K562 (cell line): Measurements from ENCODE around the gene RRM2. TPM values are rescaled to one million over a fixed set of nuclear protein-coding genes. Genes with fewer than 3 reads are reported as not detected.
A peak's percentile ranks its signal among the peaks of the same experiment; 100 is the strongest.

Experiments used
- ATAC-seq: fragments of 200-7000 bp; cut with Tn5 transposase; 3 replicates; pipeline ENCODE4 v1.9.1; 2020; ENCODE audit warnings: moderate library complexity
- BruUV-seq: library from RNA; stranded (reverse); fragments of 400-500 nt; replicated peaks from 2 replicates; lab custom pipeline; 2021; lab: Mats Ljungman, UMichigan
- CTCF ChIA-PET: fragments of 300-600 bp; formaldehyde crosslinking; extraction: SDS; loops from one replicate; lab custom pipeline; 2021; ENCODE audit warnings: low intra/inter-chr PET ratio; lab: Yijun Ruan, JAX
- POLR2A ChIA-PET: fragments of 300-600, 350-650 bp; sonication (Branson Sonifier 250); formaldehyde crosslinking; extraction: SDS; loops from one replicate; lab custom pipeline; 2021; ENCODE audit warnings: antibody characterized with exemption, inconsistent platforms; lab: Yijun Ruan, JAX
- DNase-seq, 4 experiments: peaks; one replicate each; pipeline versions ENCODE4 v3.0.0 to v3.0.0-alpha.2; 2011 to 2018; ENCODE audit warnings: low spot score in 3 of 4, mixed read lengths in 3 of 4; ENCODE audit errors: extremely low read depth in 1 of 4
- FAIRE-seq: peaks from 2 replicates; lab custom pipeline; 2011; peaks lifted over from hg19 to GRCh38; lab: Jason Lieb, UNC
- H2AFZ ChIP-seq: 2 replicates; pipeline ENCODE4 v1.6.0; 2011; ENCODE audit warnings: low read depth, low read length, control low read depth, inconsistent platforms
- H3K27ac ChIP-seq: fragments of 200-600 bp; 3 replicates; pipeline ENCODE4 v1.8.0; 2011; ENCODE audit warnings: low read depth, mild to moderate bottlenecking, control low read depth, inconsistent platforms, low read length, moderate library complexity, mixed read lengths; ENCODE audit errors: extremely low read depth
- H3K27me3 ChIP-seq, 2 experiments: fragments of 300-600 bp in 1 of 2; 2 replicates in 1 of 2; 3 replicates in 1 of 2; pipeline versions ENCODE4 v1.6.0 to v1.8.0; 2011; ENCODE audit warnings: inconsistent platforms in 2 of 2, low read length in 2 of 2, mild to moderate bottlenecking in 1 of 2, mixed read lengths in 1 of 2, moderate library complexity in 1 of 2; ENCODE audit not compliant: control insufficient read depth in 2 of 2, insufficient read depth in 2 of 2
- H3K36me3 ChIP-seq: fragments of 300-600 bp; 3 replicates; pipeline ENCODE4 v1.8.0; 2011; ENCODE audit warnings: mild to moderate bottlenecking, low read length, inconsistent platforms; ENCODE audit not compliant: control insufficient read depth, insufficient read depth
- H3K4me1 ChIP-seq, 2 experiments: fragments of 200-600 bp in 1 of 2; replicated peaks in 1 of 2; 2 replicates in 1 of 2; 3 replicates in 1 of 2; pipeline versions ENCODE4 v1.5.1 to v1.8.0; 2011; ENCODE audit warnings: inconsistent platforms in 2 of 2, low read length in 2 of 2, mild to moderate bottlenecking in 1 of 2, mixed read lengths in 1 of 2, moderate library complexity in 1 of 2; ENCODE audit not compliant: control insufficient read depth in 2 of 2, insufficient read depth in 2 of 2
- H3K4me2 ChIP-seq: 2 replicates; pipeline ENCODE4 v1.6.1; 2011; ENCODE audit warnings: low read length, control low read depth, inconsistent platforms, mixed read lengths; ENCODE audit not compliant: insufficient read depth
- H3K4me3 ChIP-seq: fragments of 200-600 bp; sonication (generic), shearing (Covaris generic); 2 replicates; pipeline ENCODE4 v1.5.1; 2016; ENCODE audit warnings: control low read depth, inconsistent platforms
- H3K79me2 ChIP-seq: fragments of 200-600 bp; 3 replicates; pipeline ENCODE4 v1.8.0; 2011; ENCODE audit warnings: low read length, inconsistent platforms; ENCODE audit not compliant: control insufficient read depth, insufficient read depth
- H3K9ac ChIP-seq, 2 experiments: 2 replicates each; pipeline versions ENCODE4 v1.6.0 to v1.6.1; 2011; ENCODE audit warnings: low read depth in 2 of 2, low read length in 2 of 2, control low read depth in 1 of 2, inconsistent platforms in 1 of 2, mild to moderate bottlenecking in 1 of 2, mixed read lengths in 1 of 2; ENCODE audit not compliant: insufficient read depth in 1 of 2
- H3K9me1 ChIP-seq: one replicate; pipeline ENCODE4 v1.6.0; 2011; ENCODE audit warnings: inconsistent platforms, mild to moderate bottlenecking, low read length, moderate library complexity; ENCODE audit not compliant: control insufficient read depth, insufficient read depth
- H3K9me3 ChIP-seq: replicated peaks from 2 replicates; pipeline ENCODE4 v1.5.1; 2011; ENCODE audit warnings: low read depth, low read length, inconsistent platforms; ENCODE audit not compliant: control insufficient read depth, insufficient read depth
- H4K20me1 ChIP-seq: replicated peaks from 2 replicates; pipeline ENCODE4 v1.6.1; 2011; ENCODE audit warnings: low read length, inconsistent platforms, mixed read lengths; ENCODE audit not compliant: control insufficient read depth, insufficient read depth
- MEF2A ChIP-seq: IDR thresholded peaks from 2 replicates; pipeline ENCODE4 v1.6.1; 2011; ENCODE audit warnings: low read depth, mild to moderate bottlenecking, low read length, moderate library complexity; ENCODE audit not compliant: control insufficient read depth
- POLR2AphosphoS5 ChIP-seq: IDR thresholded peaks from 2 replicates; pipeline ENCODE4 v1.6.1; 2011; ENCODE audit warnings: mild to moderate bottlenecking, low read depth, low read length, moderate library complexity; ENCODE audit not compliant: control insufficient read depth, insufficient read depth
- POLR2G ChIP-seq: fragments of 200-400 bp; formaldehyde crosslinking; IDR thresholded peaks from 2 replicates; pipeline ENCODE4 v1.6.1; 2017; ENCODE audit warnings: low read depth, mild to moderate bottlenecking, antibody characterized with exemption, low read length, moderate library complexity
- ZNF212 ChIP-seq: fragments of 450-650 bp; formaldehyde crosslinking; IDR thresholded peaks from 2 replicates; pipeline ENCODE4 v1.4.0; 2020; ENCODE audit warnings: mild to moderate bottlenecking
- WGBS: fragments of 100-300 bp; shearing (Covaris generic); methylation state at CpG from one replicate; pipeline ENCODE4 v1.1.6; 2016; ENCODE audit warnings: low coverage, mixed read lengths; ENCODE audit not compliant: insufficient coverage; ENCODE audit errors: missing lambda C conversion rate; 5-methylcytosine and 5-hydroxymethylcytosine counted together
- in situ Hi-C: fragments of 300-500 bp; cut with MboI; formaldehyde crosslinking; loops from 4 replicates; pipeline ENCODE4 v1.15.0; 2018; ENCODE audit warnings: inconsistent platforms, mixed read lengths
- intact Hi-C: fragments of 100-400 bp; cut with micrococcal nuclease; formaldehyde crosslinking; loops from 2 replicates; pipeline ENCODE4 v1.14.2; 2022
- polyA plus RNA-seq, 8 experiments: library from polyadenylated mRNA; depleted of rRNA in 4 of 8; stranded (reverse) in 5 of 8; unstranded in 3 of 8; fragments of >200 nt; fragmentation: Nextera tagmentation in 2 of 8; fragmentation: Illumina TruSeq in 1 of 8; extraction: Ambion mirVana in 2 of 8; extraction: Trizol in 1 of 8; gene quantifications; 2 replicates each; pipeline versions ENCODE4 v1.2.1 to v1.2.3, GENCODE V29; 2011 to 2014; ENCODE audit warnings: inconsistent platforms in 1 of 8, missing spikeins in 1 of 8
- total RNA-seq, 7 experiments: library from RNA; depleted of rRNA in 6 of 7; stranded (reverse); fragments of >200 nt in 6 of 7; fragmentation: Illumina TruSeq in 2 of 7; extraction: Trizol in 2 of 7; gene quantifications; 2 replicates each; pipeline versions ENCODE4 v1.2.1 to v1.2.3, GENCODE V29; 2011 to 2021; ENCODE audit warnings: low replicate concordance in 1 of 7
- TF ChIP-seq, protein P1 (sequence below), 2 experiments: fragments of 450-650 bp; IDR thresholded peaks; 2 replicates each; pipeline ENCODE4 v1.6.1; 2016; ENCODE audit warnings: mild to moderate bottlenecking in 2 of 2, borderline replicate concordance in 1 of 2, low read depth in 1 of 2, moderate library complexity in 1 of 2

RRM2 gene
- total and polyA plus RNA-seq, 9 of the 15 experiments (the other 6 are each of a cell fraction or from before 2014, with no cell fraction given), result 50.1 to 244 (median 128) TPM

DNA sequence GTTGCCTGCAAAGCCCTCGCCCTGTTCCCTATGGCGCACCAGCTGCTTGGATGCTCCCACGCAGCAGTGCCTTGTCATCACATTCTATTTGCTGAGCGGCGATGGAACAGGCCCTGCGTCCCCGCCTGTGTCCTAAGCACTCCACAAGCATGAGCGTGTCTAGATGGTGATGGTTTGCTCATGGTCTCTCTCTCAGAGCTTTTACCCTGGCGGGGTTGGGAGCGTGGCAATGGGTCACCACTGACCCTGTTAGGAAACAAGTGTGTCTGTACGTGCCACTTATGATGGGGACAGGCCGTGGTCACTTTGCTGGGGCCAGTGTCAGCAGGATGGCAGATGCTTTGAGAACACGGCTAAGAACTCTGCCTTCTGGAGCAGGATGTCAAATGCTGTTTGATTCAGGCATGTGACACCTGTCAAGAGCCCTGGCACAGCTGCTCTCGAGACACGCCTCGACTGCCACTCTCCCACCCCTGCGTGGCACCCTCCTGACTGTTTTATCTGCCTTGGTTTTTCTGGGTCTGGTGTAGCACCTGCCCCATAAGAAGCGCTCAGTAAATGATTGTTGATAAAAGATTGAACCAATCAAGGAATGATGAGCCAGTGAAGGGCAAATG, 44.2 kb downstream of the RRM2 start:
- DNase-seq, result no peak
- Histone ChIP-seq H2AFZ (no peak overlapping the region), H3K9me3 (no peaks in the 10 kb centered on the region), H3K27ac (no peak overlapping the region), H3K36me3 (peaks cover 17% of the 10 kb centered on the region; the same call in 2 of the 3 replicates), H3K4me3 (no peak overlapping the region), H3K27me3 (no peaks in the 10 kb centered on the region), H3K4me1 (peaks cover 0 to 25% of the 10 kb centered on the region in 2 experiments; a peak in 1 of 5 replicates), H3K9ac (peak overlapping the region in 1 of 2 experiments; percentile 50; a peak in 1 of 4 replicates), H3K79me2 (no peaks in the 10 kb centered on the region), H3K9me1 (no peaks in the 10 kb centered on the region), H4K20me1 (peaks cover 8% of the 10 kb centered on the region; the same call in 1 of the 2 replicates), H3K4me2 (no peak overlapping the region)
- ATAC-seq, result no peak
- BruUV-seq, result no TSS peak
- intact Hi-C loops (no loop called here), in situ Hi-C loops (no loop called here)
- 79% methylated on average over 18 of the region's 18 CpGs for WGBS
- no peak for FAIRE-seq
- ChIA-PET POLR2A (interaction anchor here (0.6 kb wide), 2 partner anchors 52 to 93 kb away, joined by 3 read pairs; no protein-coding TSS in a partner anchor), CTCF (no interaction called here)
- TF ChIP-seq POLR2AphosphoS5 (peak; percentile 0; the same call in 1 of the 2 replicates), ZNF212 (CRISPR knock-in tag) (no peak)

GRCh38 chr2:10167316-10167715, 44.8 kb downstream of the RRM2 start:
- WGBS, result 81% methylated on average over 9 of the region's 11 CpGs
- ChIA-PET POLR2A (no interaction called here), CTCF (no interaction called here)
- DNase-seq (no peak), ATAC-seq (no peak), FAIRE-seq (no peak)
- no peaks in the 10 kb centered on the region for H3K79me2 ChIP-seq
- H3K27ac ChIP-seq, result no peak overlapping the region
- H3K9me3 ChIP-seq, result no peaks in the 10 kb centered on the region
- H4K20me1 ChIP-seq, result peaks cover 8% of the 10 kb centered on the region; the same call in 1 of the 2 replicates
- H3K4me2 ChIP-seq, result no peak overlapping the region
- H3K9ac ChIP-seq, result peak overlapping the region in 1 of 2 experiments; percentile 72; a peak in 1 of 4 replicates
- peaks cover 17% of the 10 kb centered on the region; the same call in 2 of the 3 replicates for H3K36me3 ChIP-seq
- peaks cover 0 to 21% of the 10 kb centered on the region in 2 experiments; a peak in 1 of 5 replicates for H3K4me1 ChIP-seq
- no peaks in the 10 kb centered on the region for H3K9me1 ChIP-seq
- in situ Hi-C loops, result no loop called here
- no peaks in the 10 kb centered on the region for H3K27me3 ChIP-seq
- no peak overlapping the region for H3K4me3 ChIP-seq
- H2AFZ ChIP-seq, result no peak overlapping the region
- no TSS peak for BruUV-seq
- intact Hi-C loops, result no loop called here
- TF ChIP-seq POLR2G (peak; percentile 36; the same call in 1 of the 2 replicates), MEF2A (no peak)
- TF ChIP-seq, protein P1, sequence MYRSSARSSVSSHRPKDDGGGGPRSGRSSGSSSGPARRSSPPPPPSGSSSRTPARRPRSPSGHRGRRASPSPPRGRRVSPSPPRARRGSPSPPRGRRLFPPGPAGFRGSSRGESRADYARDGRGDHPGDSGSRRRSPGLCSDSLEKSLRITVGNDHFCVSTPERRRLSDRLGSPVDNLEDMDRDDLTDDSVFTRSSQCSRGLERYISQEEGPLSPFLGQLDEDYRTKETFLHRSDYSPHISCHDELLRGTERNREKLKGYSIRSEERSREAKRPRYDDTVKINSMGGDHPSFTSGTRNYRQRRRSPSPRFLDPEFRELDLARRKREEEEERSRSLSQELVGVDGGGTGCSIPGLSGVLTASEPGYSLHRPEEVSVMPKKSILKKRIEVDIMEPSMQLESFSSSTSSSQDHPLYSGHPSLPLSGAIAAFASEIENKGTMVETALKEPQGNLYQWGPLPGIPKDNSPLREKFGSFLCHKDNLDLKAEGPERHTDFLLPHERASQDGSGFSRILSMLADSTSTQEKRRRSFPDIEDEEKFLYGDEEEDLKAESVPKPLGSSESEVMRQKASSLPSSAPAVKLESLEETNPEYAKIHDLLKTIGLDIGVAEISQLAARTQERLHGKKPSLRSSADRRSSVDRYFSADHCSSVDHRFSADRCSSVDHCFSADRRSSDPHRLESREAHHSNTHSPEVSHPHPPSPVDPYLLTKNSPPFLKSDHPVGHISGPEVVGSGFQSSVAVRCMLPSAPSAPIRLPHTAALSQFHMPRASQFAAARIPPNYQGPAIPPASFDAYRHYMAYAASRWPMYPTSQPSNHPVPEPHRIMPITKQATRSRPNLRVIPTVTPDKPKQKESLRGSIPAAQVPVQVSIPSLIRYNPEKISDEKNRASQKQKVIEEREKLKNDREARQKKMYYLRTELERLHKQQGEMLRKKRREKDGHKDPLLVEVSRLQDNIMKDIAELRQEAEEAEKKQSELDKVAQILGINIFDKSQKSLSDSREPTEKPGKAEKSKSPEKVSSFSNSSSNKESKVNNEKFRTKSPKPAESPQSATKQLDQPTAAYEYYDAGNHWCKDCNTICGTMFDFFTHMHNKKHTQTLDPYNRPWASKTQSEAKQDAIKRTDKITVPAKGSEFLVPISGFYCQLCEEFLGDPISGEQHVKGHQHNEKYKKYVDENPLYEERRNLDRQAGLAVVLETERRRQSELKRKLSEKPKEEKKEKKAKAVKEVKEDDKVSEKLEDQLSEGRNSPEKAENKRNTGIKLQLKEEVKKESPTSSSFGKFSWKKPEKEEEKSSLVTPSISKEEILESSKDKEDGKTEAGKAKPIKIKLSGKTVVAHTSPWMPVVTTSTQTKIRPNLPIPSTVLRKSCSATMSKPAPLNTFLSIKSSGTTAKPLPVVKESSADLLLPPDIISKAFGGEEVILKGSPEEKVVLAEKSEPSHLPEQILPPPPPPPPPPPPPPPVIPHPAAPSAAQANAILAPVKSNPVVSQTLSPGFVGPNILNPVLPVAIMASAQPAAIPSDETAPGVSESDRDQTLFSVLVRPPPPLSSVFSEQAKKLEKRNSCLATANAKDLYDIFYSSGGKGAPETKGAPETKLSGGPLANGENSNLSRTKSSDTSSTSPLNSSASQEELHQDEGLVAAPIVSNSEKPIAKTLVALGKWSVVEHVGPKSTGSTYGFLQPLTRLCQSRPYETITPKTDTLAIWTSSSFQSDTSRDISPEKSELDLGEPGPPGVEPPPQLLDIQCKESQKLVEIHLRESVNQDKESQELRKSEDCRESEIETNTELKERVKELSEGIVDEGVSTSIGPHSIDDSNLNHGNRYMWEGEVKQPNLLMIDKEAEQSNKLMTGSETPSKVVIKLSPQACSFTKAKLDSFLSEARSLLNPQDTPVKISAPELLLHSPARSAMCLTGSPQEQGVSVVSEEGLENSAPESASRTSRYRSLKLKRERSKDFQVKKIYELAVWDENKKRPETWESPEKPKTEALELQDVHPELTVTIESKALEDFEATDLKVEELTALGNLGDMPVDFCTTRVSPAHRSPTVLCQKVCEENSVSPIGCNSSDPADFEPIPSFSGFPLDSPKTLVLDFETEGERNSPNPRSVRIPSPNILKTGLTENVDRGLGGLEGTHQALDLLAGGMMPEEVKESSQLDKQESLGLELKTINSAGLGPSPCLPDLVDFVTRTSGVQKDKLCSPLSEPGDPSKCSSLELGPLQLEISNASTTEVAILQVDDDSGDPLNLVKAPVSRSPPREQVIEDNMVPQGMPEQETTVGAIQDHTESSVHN (IDR thresholded peaks at IDR 0.05; ENCODE audit: borderline replicate concordance in 1 of 2, low read depth in 1 of 2), result no peak
